ENCODE data around the gene RAB9B. TPM values are rescaled to one million over a fixed set of nuclear protein-coding genes. Genes with fewer than 3 reads are reported as not detected.

Gene RAB9B
- polyA plus RNA-seq, 3 donors, result 0.01 to 0.08 TPM; not detected in 1

- no peaks in the 10 kb centered on the region for H4K20me1 ChIP-seq (ENCODE audit: insufficient read depth, low read length)
- no peak for TF ChIP-seq CTCF (IDR thresholded peaks at IDR 0.05)
- H3K79me2 ChIP-seq (ENCODE audit: insufficient read depth, low read length), result no peaks in the 10 kb centered on the region
- Mint-ChIP-seq H3K27me3 (ENCODE audit: low read depth in 3 of 3) (peaks cover 0 to 4% (median 3%) of the 10 kb centered on the region in 3 donors), H3K27ac (no peak overlapping the region), H3K4me3 (no peak overlapping the region), H3K4me1 (no peaks in the 10 kb centered on the region), H3K9me3 (no peaks in the 10 kb centered on the region), H3K36me3 (no peaks in the 10 kb centered on the region)
- H3K36me3 ChIP-seq (replicated peaks in 1 of 2; ENCODE audit: control insufficient read depth in 1 of 2, insufficient read depth in 2 of 2, low read length in 2 of 2), result no peaks in the 10 kb centered on the region
- DNase-seq, result no peak
- intact Hi-C loops (cut with micrococcal nuclease), result loop anchor here in 1 of 2 donors (10.0 kb wide), 1 partner anchor 97 kb away; the partner anchor contains the start of gene TMEM31
- H3K4me1 ChIP-seq (ENCODE audit: control insufficient read depth in 1 of 2, insufficient read depth in 2 of 2, low read length in 2 of 2), result no peaks in the 10 kb centered on the region
- no peaks in the 10 kb centered on the region for H3K27me3 ChIP-seq (ENCODE audit: control insufficient read depth in 2 of 2, insufficient read depth in 2 of 2, low read length in 2 of 2)
- no peak overlapping the region for H3K9ac ChIP-seq (ENCODE audit: insufficient read depth, low read length, poor library complexity, severe bottlenecking)
- no peak overlapping the region for H3K4me3 ChIP-seq (replicated peaks in 1 of 3; ENCODE audit: low read depth in 2 of 3, low read length in 3 of 3)
- no peak overlapping the region for H3K27ac ChIP-seq (ENCODE audit: low read depth in 1 of 2, low read length in 2 of 2)
- H3K9me3 ChIP-seq (replicated peaks in 1 of 2; ENCODE audit: control insufficient read depth in 1 of 2, insufficient read depth in 1 of 2, low read length in 2 of 2), result no peaks in the 10 kb centered on the region
- H3K4me2 ChIP-seq (replicated peaks; ENCODE audit: extremely low read depth, low read length, poor library complexity, severe bottlenecking), result no peak overlapping the region
- no CpG with 5 or more reads among the region's 3 CpGs for WGBS (ENCODE audit: insufficient coverage)
- no peak overlapping the region for H2AFZ ChIP-seq (ENCODE audit: insufficient read depth, low read depth, low read length, poor library complexity, severe bottlenecking)
Measured at GRCh38 chrX:103811858-103812257, 20.2 kb downstream of the RAB9B start.

GRCh38 chrX:103806862-103807474, 25.1 kb downstream of the RAB9B start:
- Mint-ChIP-seq H3K9me3 (no peaks in the 10 kb centered on the region), H3K27ac (no peak overlapping the region), H3K27me3 (ENCODE audit: low read depth in 3 of 3) (peaks cover 0 to 3% (median 2%) of the 10 kb centered on the region in 3 donors), H3K4me3 (no peak overlapping the region), H3K4me1 (peaks cover 4% of the 10 kb centered on the region), H3K36me3 (no peaks in the 10 kb centered on the region)
- H2AFZ ChIP-seq (ENCODE audit: insufficient read depth, low read depth, low read length, poor library complexity, severe bottlenecking), result no peak overlapping the region
- H3K4me3 ChIP-seq (replicated peaks in 1 of 3; ENCODE audit: low read depth in 2 of 3, low read length in 3 of 3), result no peak overlapping the region
- no peaks in the 10 kb centered on the region for H3K4me1 ChIP-seq (ENCODE audit: control insufficient read depth in 1 of 2, insufficient read depth in 2 of 2, low read length in 2 of 2)
- no peaks in the 10 kb centered on the region for H3K27me3 ChIP-seq (ENCODE audit: control insufficient read depth in 2 of 2, insufficient read depth in 2 of 2, low read length in 2 of 2)
- H3K36me3 ChIP-seq (replicated peaks in 1 of 2; ENCODE audit: control insufficient read depth in 1 of 2, insufficient read depth in 2 of 2, low read length in 2 of 2), result no peaks in the 10 kb centered on the region
- H3K4me2 ChIP-seq (replicated peaks; ENCODE audit: extremely low read depth, low read length, poor library complexity, severe bottlenecking), result no peak overlapping the region
- WGBS (ENCODE audit: insufficient coverage), result 100% methylated on average over 1 of the region's 4 CpGs
- no peaks in the 10 kb centered on the region for H4K20me1 ChIP-seq (ENCODE audit: insufficient read depth, low read length)
- no peak overlapping the region for H3K27ac ChIP-seq (ENCODE audit: low read depth in 1 of 2, low read length in 2 of 2)
- intact Hi-C loops (cut with micrococcal nuclease), result no loop called here
- no peak for TF ChIP-seq CTCF (IDR thresholded peaks at IDR 0.05)
- H3K79me2 ChIP-seq (ENCODE audit: insufficient read depth, low read length), result no peaks in the 10 kb centered on the region
- DNase-seq, result no peak
- H3K9me3 ChIP-seq (replicated peaks in 1 of 2; ENCODE audit: control insufficient read depth in 1 of 2, insufficient read depth in 1 of 2, low read length in 2 of 2), result no peaks in the 10 kb centered on the region
- H3K9ac ChIP-seq (ENCODE audit: insufficient read depth, low read length, poor library complexity, severe bottlenecking), result no peak overlapping the region

Data from CD14-positive monocyte (primary cell).